ENCODE results near the gene ATRX.
"Not testable (repeated sequence)": the region's sequence is repeated elsewhere in the genome, so short reads cannot be mapped to it uniquely, and the experiment has no call there.

The ATRX gene

GRCh38 chrX:77726095-77726494 lies 59.9 kb downstream of the ATRX start:
- DNase-seq, result not testable (repeated sequence)

- no peak for DNase-seq
These were observed 62.3 kb downstream of the ATRX start for GRCh38 chrX:77723681-77724080.

- DNase-seq, result no peak
These were observed 66.6 kb downstream of the ATRX start for GRCh38 chrX:77719388-77719787.

- no peak for DNase-seq
These were observed 81.1 kb downstream of the ATRX start for GRCh38 chrX:77704881-77705280.

- DNase-seq, result no peak
These were observed 87.8 kb downstream of the ATRX start for GRCh38 chrX:77698242-77698641.

- no peak for DNase-seq
These were observed 91.5 kb downstream of the ATRX start for GRCh38 chrX:77694491-77694890.

GRCh38 chrX:77693594-77693993 lies 92.4 kb downstream of the ATRX start:
- DNase-seq, result no peak

- DNase-seq, result no peak
These were observed 94.1 kb downstream of the ATRX start for GRCh38 chrX:77691916-77692315.

- DNase-seq, result no peak
These were observed 96.6 kb downstream of the ATRX start for GRCh38 chrX:77689376-77689775.

- DNase-seq, result not testable (repeated sequence)
These were observed 100.3 kb downstream of the ATRX start for GRCh38 chrX:77685683-77686082.

- DNase-seq, result no peak
These were observed 106.9 kb downstream of the ATRX start for GRCh38 chrX:77679144-77679543.

GRCh38 chrX:77675986-77676385 lies 110.0 kb downstream of the ATRX start:
- DNase-seq, result no peak

GRCh38 chrX:77668391-77669237 lies 117.4 kb downstream of the ATRX start:
- DNase-seq, result peak; percentile 38

GRCh38 chrX:77658886-77659285 lies 127.1 kb downstream of the ATRX start:
- no peak for DNase-seq

GRCh38 chrX:77652095-77652494 lies 133.9 kb downstream of the ATRX start:
- DNase-seq, result no peak

GRCh38 chrX:77640702-77641101 lies 145.3 kb downstream of the ATRX start:
- peak; percentile 28 for DNase-seq

GRCh38 chrX:77639820-77640219 lies 146.2 kb downstream of the ATRX start:
- no peak for DNase-seq

GRCh38 chrX:77638397-77638796 lies 147.6 kb downstream of the ATRX start:
- DNase-seq, result no peak

- no peak for DNase-seq
These were observed 150.6 kb downstream of the ATRX start for GRCh38 chrX:77635373-77635772.

- no peak for DNase-seq
These were observed 157.6 kb downstream of the ATRX start for GRCh38 chrX:77628294-77629025.

GRCh38 chrX:77622672-77623071 lies 163.3 kb downstream of the ATRX start:
- no peak for DNase-seq

GRCh38 chrX:77622233-77622632 lies 163.8 kb downstream of the ATRX start:
- no peak for DNase-seq

GRCh38 chrX:77621453-77621852 lies 164.6 kb downstream of the ATRX start:
- DNase-seq, result not testable (repeated sequence)

GRCh38 chrX:77617206-77617605 lies 168.8 kb downstream of the ATRX start:
- DNase-seq, result no peak
